Stimulated activated CD4-positive, alpha-beta T cell treated with anti-CD3 and anti-CD28 coated beads, Interleukin-4, amount 100 ng/mL, for 1 hour (primary cell): ENCODE measurements around the gene KMT2B.
A peak's percentile ranks its signal among the peaks of the same experiment; 100 is the strongest.

Source experiments
- DNase-seq: peaks from one replicate; pipeline ENCODE4 v3.0.0-alpha.2; 2020

Gene KMT2B

DNA sequence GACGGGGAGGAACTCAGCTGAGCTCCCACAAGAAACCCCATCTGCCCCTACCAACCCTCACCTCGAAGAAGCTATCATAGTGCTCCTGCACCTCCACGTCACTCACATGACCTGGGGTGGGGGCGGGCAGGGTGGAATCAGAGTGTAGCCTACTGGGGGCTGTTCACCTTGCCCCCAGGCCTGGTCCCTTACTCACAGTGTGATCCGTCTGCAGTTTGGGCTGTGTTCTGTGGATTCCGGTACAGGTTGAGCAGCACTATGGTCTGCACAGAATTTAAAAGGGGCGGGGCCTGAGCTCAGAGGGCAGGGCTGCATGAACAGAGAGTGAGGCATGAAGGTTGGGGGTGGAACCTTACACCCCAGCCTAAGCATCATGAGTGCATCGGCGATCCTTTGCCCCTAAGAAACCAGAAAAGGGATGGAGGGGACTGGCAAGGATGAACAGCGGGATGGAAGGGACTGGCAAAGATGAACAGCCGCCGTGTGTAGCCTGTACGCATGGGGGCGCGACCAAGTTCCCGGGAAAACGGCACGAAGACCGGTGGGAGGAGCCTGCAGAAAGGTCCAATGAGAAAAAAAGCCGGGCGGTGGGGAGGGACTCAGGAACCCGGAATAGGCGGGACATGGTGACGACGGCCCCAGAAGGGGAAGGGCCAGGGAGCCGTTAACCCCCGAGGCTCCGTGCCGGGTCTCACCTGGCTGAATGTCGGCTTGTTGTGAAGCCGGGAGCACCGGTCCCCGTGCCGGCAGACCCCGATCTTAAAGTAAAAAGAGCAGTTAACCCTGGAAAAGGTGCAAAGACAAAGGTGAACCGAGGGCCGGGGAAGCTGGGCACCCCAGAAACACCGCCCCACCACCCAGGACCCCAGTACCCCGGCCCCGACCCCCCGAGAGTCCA lies 26.9 kb downstream of the KMT2B start:
- peak; percentile 89 for DNase-seq

- DNase-seq: peak; percentile 92
Observed at GRCh38 chr19:35745328-35746086, 27.7 kb downstream of the KMT2B start, which contains the start of the genes PSENEN and U2AF1L4. Gene PSENEN (plus strand): TSS chr19:35745651. CDS start chr19:35745931, 280 bp downstream. Gene U2AF1L4 (minus strand): TSS chr19:35745418. CDS start chr19:35745391, 27 bp downstream.

- DNase-seq: no peak
Observed at GRCh38 chr19:35746087-35746462, 28.3 kb downstream of the KMT2B start.

DNA sequence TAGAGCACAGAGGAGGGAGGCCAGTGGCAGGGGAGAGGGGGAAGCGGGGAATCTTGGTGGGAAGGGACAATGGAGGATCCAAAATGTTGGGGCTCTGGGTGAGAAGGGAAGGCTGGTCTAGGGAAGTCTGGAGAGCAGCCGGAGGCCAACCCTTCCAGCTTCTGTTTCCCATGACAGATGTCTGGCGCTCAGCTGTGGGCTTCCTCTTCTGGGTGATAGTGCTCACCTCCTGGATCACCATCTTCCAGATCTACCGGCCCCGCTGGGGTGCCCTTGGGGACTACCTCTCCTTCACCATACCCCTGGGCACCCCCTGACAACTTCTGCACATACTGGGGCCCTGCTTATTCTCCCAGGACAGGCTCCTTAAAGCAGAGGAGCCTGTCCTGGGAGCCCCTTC lies 28.7 kb downstream of the KMT2B start:
- no peak for DNase-seq

DNA sequence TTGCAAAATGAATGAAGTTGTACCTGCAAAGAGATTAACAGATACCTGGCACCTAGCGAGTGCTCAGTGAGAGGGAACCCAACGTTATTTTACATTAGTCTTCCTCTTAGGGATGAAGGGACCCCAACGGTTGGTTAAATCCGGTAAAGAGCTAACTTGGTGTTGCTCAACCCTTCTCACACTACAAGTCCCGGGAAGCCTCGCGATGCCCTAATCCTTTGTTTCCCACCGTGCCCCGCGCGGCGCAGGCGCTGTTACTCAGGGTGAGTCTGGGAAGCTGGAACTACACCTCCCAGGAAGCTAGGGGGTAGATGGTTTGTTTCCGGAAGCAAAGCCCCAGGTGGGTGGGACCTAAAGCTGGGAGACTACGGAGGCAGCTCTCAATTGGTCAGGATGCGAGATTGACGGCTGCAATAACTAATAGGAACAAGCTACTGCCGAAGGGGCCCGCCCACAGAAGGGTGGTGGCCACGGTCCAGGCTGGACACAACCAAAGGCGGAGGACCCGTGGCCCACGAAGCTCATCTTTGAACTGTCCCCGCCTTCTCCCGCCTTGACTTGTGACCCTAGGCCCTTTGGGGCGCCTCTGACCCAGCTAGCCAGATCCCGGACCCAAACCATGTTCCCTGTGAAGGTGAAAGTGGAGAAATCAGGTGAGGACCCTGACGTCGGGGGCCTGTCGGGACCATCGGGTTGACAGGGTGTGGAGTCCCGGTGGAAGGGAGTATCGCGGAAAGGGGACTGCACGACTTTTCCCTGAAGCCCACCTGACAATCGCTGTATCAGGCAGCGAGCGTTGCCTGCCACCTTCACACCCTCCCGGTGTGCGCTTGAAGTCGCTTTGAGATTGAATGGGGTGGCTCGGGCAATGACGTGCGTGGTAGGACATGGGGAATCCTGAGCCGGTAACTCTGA lies 30.6 kb downstream of the KMT2B start, which contains the start of gene LIN37:
Gene LIN37, plus strand, starts transcription at position 471 of the 915 bp plus-strand sequence. Its CDS starts 149 bp downstream, at position 620.
- peak; percentile 98 for DNase-seq

GRCh38 chr19:35750167-35750566 lies 32.4 kb downstream of the KMT2B start:
- no peak for DNase-seq

DNA sequence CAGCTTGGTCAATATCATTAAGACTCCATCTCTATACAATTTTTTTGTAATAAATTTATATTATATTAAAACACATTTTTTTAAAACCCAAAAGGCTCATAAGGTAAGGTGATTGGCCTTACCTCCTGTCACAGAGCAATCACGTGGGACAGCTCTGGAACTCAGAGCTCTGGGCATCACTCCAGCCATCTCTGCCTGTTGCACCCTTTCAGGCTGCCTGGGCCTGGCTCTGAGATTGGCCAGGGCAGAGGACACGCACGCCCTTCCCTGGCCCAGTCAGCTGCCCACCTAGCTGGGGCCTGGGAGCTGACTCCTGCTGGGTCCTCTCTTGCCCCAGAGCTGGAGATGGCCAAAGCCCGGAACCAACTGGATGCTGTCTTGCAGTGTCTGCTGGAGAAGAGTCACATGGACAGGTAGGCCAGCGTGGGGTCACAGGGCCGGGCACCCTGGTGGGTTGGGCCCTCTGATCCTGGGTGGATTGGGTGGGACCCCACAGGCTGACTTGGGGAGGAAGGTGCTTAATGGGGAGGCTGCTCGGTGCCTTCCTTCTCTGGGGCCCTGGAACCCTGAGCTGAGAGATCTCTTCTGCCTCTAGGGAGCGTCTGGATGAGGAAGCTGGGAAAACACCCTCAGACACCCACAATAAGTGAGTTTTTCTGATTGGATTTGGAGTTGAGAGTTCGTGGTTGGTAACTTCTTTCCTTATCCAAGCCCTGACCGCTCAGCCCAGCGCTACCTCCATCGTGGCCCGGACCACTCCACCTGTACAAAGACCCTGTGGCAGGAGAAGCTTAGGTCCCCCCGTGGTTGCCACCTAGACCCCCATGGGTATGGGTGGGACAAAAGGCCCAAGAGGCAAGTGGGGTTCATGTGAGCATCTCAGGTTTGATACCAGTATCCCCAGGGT lies 34.3 kb downstream of the KMT2B start:
- no peak for DNase-seq

DNA sequence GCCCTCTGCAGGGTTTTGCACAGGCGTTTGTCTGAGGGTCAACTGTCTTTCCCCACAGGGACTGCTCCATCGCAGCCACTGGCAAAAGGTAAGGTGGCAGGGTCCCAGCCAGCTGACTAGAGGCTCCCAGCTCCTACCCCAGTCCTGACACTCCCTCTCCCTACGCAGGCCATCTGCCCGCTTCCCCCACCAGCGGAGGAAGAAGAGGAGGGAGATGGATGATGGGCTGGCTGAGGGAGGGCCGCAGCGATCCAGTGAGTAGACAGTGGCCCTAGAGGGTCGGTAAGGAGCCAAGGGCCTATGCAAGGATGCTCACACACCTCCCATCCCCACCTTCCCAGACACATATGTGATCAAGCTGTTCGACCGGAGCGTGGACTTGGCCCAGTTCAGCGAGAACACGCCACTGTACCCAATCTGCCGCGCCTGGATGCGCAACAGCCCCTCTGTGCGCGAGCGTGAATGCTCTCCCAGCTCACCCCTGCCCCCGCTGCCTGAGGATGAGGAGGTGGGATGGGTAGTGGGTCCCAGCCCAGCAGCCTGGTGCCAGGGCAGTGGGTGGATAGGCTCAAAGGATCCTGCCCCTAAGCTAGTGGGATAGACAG lies 35.0 kb downstream of the KMT2B start:
- DNase-seq: no peak

- DNase-seq: no peak
Observed at GRCh38 chr19:35753634-35754369, 36.0 kb downstream of the KMT2B start.

DNA sequence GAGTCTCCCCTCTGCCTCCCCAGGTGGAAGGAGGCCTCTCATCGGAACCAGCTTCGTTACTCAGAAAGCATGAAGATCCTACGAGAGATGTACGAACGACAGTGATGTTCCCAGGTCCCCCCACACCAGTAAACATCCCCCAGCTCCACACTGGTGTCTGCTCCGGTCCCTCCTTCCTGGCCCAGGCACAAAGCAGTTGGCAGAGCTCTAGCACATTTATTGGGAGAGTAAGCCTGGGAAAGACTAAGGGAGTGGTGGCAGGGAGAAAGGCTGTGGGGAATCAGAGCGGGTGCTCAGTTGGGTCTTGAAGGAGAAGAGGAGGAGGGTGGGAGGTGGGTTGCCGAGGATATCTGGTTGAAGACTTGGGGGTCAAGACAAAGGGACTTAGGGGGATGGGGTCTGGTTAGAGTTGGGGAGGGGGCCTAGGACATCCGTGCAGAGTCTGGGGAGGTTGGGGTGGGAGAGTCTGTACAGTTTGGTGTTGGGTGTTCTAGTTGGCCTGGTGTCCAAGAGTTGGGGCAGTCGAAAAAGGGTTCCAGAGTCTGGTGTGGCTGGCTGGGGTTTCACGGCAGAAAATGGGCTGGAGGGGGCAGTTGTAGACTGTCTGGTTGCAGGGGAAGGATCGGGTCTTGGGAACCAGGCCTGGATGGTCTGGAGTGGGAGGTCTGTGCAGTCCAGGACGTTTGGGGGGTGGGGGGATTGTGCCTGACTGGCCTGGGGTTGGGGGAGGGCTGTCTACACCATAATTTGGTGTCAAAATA lies 36.7 kb downstream of the KMT2B start:
- DNase-seq: no peak

GRCh38 chr19:35755131-35755549 lies 37.3 kb downstream of the KMT2B start:
- DNase-seq: no peak

DNA sequence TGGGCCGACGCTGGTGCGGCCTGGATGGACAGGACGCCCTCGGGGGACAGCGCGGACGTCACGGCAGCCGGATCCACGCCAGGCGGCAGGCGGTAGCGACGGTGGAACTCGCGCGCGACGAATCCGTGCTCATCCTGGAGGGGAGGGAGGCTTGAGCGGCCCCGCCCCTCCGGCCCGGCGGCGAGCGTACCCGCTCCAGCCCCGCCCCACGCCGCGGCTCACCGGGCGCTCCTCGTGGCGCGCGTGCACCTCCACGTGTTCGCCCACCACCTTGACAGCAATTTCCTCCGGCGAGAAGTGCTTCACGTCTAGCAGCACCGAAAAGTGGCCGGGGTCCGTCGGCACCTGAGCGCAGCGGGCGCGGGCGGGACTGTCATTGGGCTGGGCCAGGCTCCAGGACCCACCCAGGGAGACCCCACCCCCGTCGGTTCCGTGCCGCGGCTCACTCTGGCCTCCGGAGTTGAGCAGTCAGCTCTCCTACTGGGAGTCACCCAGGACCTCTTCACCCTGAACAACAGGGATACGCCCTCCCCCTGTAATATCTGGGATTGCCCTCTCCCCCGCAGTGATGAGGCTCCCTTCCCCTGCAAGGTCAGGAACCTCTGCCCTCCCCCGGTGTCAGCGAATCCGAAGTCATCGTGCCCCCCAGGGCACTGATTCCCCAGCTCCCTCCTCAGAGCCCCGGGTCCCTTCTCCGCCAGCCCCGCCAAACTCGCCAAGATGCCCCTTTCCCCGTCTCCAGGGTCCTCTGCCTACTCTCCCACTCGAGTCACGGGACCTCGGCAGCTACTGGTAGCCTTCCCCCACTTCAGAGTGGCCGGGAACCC lies 38.0 kb downstream of the KMT2B start:
- peak; percentile 63 for DNase-seq

GRCh38 chr19:35756377-35757230 lies 38.8 kb downstream of the KMT2B start, which contains the start of gene HSPB6:
Gene HSPB6 (minus strand): TSS chr19:35757029. CDS start chr19:35757008, 21 bp downstream.
- DNase-seq: no peak

DNA sequence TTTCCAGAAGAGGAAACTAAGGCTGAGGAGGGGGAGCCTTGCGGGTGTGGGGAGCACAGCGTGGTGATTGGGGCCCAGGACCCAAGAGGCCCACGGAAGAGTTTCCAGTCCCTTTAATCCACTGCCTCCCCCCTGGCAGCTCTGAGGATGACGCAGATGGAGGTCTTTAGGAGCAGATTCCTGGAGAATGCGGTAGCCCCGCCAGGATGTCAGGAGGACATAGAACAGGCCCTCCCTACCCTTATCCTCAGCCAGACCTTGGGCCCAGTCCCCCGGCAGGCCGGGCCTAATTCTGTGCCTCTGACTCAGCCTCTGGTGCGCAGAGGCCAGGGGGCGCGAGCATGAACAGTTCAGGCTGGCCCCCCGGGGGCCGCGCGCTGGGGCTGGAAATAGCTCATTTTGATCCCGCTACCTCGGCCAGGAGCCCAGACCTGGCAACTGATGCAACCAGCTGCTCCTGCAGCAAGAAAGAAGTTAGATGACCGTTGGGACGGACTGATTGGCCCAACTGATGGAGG lies 39.5 kb downstream of the KMT2B start:
- DNase-seq: no peak

- peak; percentile 97 for DNase-seq
Observed at GRCh38 chr19:35757749-35758608, 40.2 kb downstream of the KMT2B start, which contains the start of gene PROSER3. Gene PROSER3 (plus strand): TSS chr19:35758176. CDS start chr19:35758216, 40 bp downstream.

- no peak for DNase-seq
Observed at GRCh38 chr19:35759697-35760096, 41.9 kb downstream of the KMT2B start.
